HCT116 (cell line): Measurements from ENCODE around the gene COG5. TPM values are rescaled to one million over a fixed set of nuclear protein-coding genes. Genes with fewer than 3 reads are reported as not detected.

ENCODE experiments used
- ATAC-seq: fragments of 200-7000 bp; cut with Tn5 transposase; 2 replicates; pipeline ENCODE4 v1.9.1; 2020; ENCODE audit warnings: mild to moderate bottlenecking, moderate library complexity
- BruUV-seq: library from RNA; stranded (reverse); fragments of 400-500 nt; replicated peaks from 2 replicates; lab custom pipeline; 2021; lab: Mats Ljungman, UMichigan
- CTCF ChIA-PET: fragments of 300-600 bp; sonication (Branson Sonifier 250); formaldehyde crosslinking; loops from one replicate; lab custom pipeline; 2021; ENCODE audit warnings: antibody characterized with exemption; lab: Charles Lee
- POLR2A ChIA-PET: fragments of 300-600, 350-600 bp; sonication (Branson Sonifier 250); formaldehyde crosslinking; loops from one replicate; lab custom pipeline; 2021; ENCODE audit warnings: antibody characterized with exemption; lab: Charles Lee
- RAD21 ChIA-PET, 2 experiments: fragments of 300-600 bp; sonication (Branson Sonifier 250); formaldehyde crosslinking; loops; one replicate each; lab custom pipeline; 2023; ENCODE audit warnings: low total read pairs in 2 of 2; ENCODE audit not compliant: uncharacterized antibody in 2 of 2, unreplicated experiment in 2 of 2, low non-redundant PET in 1 of 2; lab: Charles Lee
- DNase-seq: peaks from one replicate; pipeline ENCODE4 v3.0.0-alpha.2; 2010; ENCODE audit warnings: low read depth, low spot score
- H2AFZ ChIP-seq: fragments of 200-600 bp; shearing (Covaris generic), sonication (generic); 2 replicates; pipeline ENCODE4 v1.6.1; 2017; ENCODE audit warnings: low read depth, mixed run types, mixed read lengths, antibody characterized with exemption, low read length; ENCODE audit not compliant: poor library complexity, severe bottlenecking
- H3K27ac ChIP-seq: 2 replicates; pipeline ENCODE4 v1.5.1; 2012; ENCODE audit warnings: low read depth, low read length
- H3K27me3 ChIP-seq: fragments of 200-600 bp; sonication (generic); 2 replicates; pipeline ENCODE4 v1.6.1; 2016; ENCODE audit warnings: mixed run types, low read length, mixed read lengths; ENCODE audit not compliant: insufficient read depth
- H3K36me3 ChIP-seq, 2 experiments: fragments of 200-500 bp in 1 of 2; fragments of 200-600 bp in 1 of 2; sonication (Bioruptor generic) in 1 of 2; sonication (generic) in 1 of 2; 2 replicates each; pipeline versions ENCODE4 v1.5.1 to v1.6.1; 2014 to 2016; ENCODE audit warnings: low read length in 2 of 2, inconsistent platforms in 1 of 2, mixed read lengths in 1 of 2, mixed run types in 1 of 2; ENCODE audit not compliant: insufficient read depth in 2 of 2, control insufficient read depth in 1 of 2
- H3K4me1 ChIP-seq, 2 experiments: fragments of 200-600 bp in 1 of 2; sonication (generic) in 1 of 2; 2 replicates each; pipeline versions ENCODE4 v1.5.1 to v1.6.1; 2012 to 2017; ENCODE audit warnings: low read length in 2 of 2, inconsistent platforms in 1 of 2, mild to moderate bottlenecking in 1 of 2, mixed read lengths in 1 of 2, mixed run types in 1 of 2, moderate library complexity in 1 of 2; ENCODE audit not compliant: insufficient read depth in 2 of 2, control insufficient read depth in 1 of 2
- H3K4me2 ChIP-seq: fragments of 200-600 bp; sonication (generic); 2 replicates; pipeline ENCODE4 v1.6.1; 2017; ENCODE audit warnings: mixed run types, low read length, mixed read lengths
- H3K4me3 ChIP-seq, 2 experiments: fragments of 200-600 bp in 1 of 2; sonication (generic) in 1 of 2; replicated peaks in 1 of 2; 2 replicates each; pipeline ENCODE4 v1.5.1; 2011 to 2016; ENCODE audit warnings: low read length in 2 of 2, control low read depth in 1 of 2, low read depth in 1 of 2, mild to moderate bottlenecking in 1 of 2, mixed read lengths in 1 of 2, mixed run types in 1 of 2
- H3K79me2 ChIP-seq: fragments of 200-600 bp; sonication (generic); 2 replicates; pipeline ENCODE4 v1.6.1; 2017; ENCODE audit warnings: mild to moderate bottlenecking, mixed run types, low read length, moderate library complexity, mixed read lengths; ENCODE audit not compliant: insufficient read depth
- H3K9ac ChIP-seq: fragments of 200-600 bp; sonication (generic); 2 replicates; pipeline ENCODE4 v1.6.1; 2016; ENCODE audit warnings: low read length, mixed read lengths
- H3K9me2 ChIP-seq: fragments of 200-600 bp; sonication (generic), shearing (Covaris generic); 2 replicates; pipeline ENCODE4 v1.6.1; 2017; ENCODE audit warnings: mixed run types, mild to moderate bottlenecking, moderate library complexity; ENCODE audit not compliant: insufficient read depth
- H3K9me3 ChIP-seq, 2 experiments: fragments of 200-500 bp in 1 of 2; fragments of 200-600 bp in 1 of 2; sonication (Bioruptor generic) in 1 of 2; sonication (generic) in 1 of 2; 2 replicates each; pipeline ENCODE4 v1.6.1; 2014 to 2017; ENCODE audit warnings: low read length in 2 of 2, mixed read lengths in 2 of 2, inconsistent platforms in 1 of 2, low read depth in 1 of 2, mild to moderate bottlenecking in 1 of 2, mixed run types in 1 of 2, moderate library complexity in 1 of 2; ENCODE audit not compliant: control insufficient read depth in 1 of 2, insufficient read depth in 1 of 2
- H4K20me1 ChIP-seq: fragments of 200-600 bp; sonication (generic), shearing (Covaris generic); 2 replicates; pipeline ENCODE4 v1.6.1; 2017; ENCODE audit warnings: mixed run types, mild to moderate bottlenecking, moderate library complexity; ENCODE audit not compliant: insufficient read depth
- CBX3 ChIP-seq: IDR thresholded peaks from 2 replicates; pipeline ENCODE4 v1.6.1; 2012; ENCODE audit warnings: low read depth
- EGR1 ChIP-seq: IDR thresholded peaks from 2 replicates; pipeline ENCODE4 v1.6.1; 2012; ENCODE audit warnings: low read depth
- FOSL1 ChIP-seq: IDR thresholded peaks from 2 replicates; pipeline ENCODE4 v1.6.1; 2012; ENCODE audit warnings: low read depth
- POLR2AphosphoS5 ChIP-seq: IDR thresholded peaks from 2 replicates; pipeline ENCODE4 v1.6.1; 2011; ENCODE audit warnings: mild to moderate bottlenecking, low read depth, low read length, moderate library complexity
- SIN3A ChIP-seq: IDR thresholded peaks from 2 replicates; pipeline ENCODE4 v1.6.1; 2012; ENCODE audit warnings: low read depth
- SRF ChIP-seq: IDR thresholded peaks from 2 replicates; pipeline ENCODE4 v1.6.1; 2012; ENCODE audit warnings: low read depth
- ZFX ChIP-seq: fragments of 450-650 bp; IDR thresholded peaks from 2 replicates; pipeline ENCODE4 v1.6.1; 2017
- ZNF274 ChIP-seq: fragments of 200-500 bp; sonication (Bioruptor generic); IDR thresholded peaks from 2 replicates; pipeline ENCODE4 v1.6.1; 2014; ENCODE audit warnings: mild to moderate bottlenecking, low read depth, low read length, inconsistent platforms
- intact Hi-C: fragments of 100-400 bp; cut with micrococcal nuclease; formaldehyde crosslinking; loops from 2 replicates; pipeline ENCODE4 v1.10.0; 2022
- total RNA-seq: library from RNA; stranded (reverse); gene quantifications from one replicate; pipeline ENCODE4 v1.2.1, GENCODE V29; 2021; ENCODE audit not compliant: unreplicated experiment
- TF ChIP-seq, protein P1 (sequence below): IDR thresholded peaks from 2 replicates; pipeline ENCODE4 v1.6.1; 2011; ENCODE audit warnings: mild to moderate bottlenecking, low read length, moderate library complexity; ENCODE audit not compliant: insufficient replicate concordance; ENCODE audit errors: extremely low read depth
- TF ChIP-seq, protein P2 (sequence below): IDR thresholded peaks from 2 replicates; pipeline ENCODE4 v1.6.1; 2012
- TF ChIP-seq, protein P3 (sequence below): IDR thresholded peaks from 2 replicates; pipeline ENCODE4 v1.6.1; 2012

Gene COG5
- total RNA-seq, 1 experiment from 2014 or later, result 30.7 TPM

- RAD21 ChIA-PET, result no interaction called here
These were observed 149.5 kb downstream of the COG5 start for GRCh38 chr7:107414198-107414597.

More at GRCh38 chr7:107414198-107414597, 149.5 kb downstream of the COG5 start:
- Histone ChIP-seq H2AFZ (no peak overlapping the region), H3K9me2 (no peaks in the 10 kb centered on the region), H3K36me3 (no peaks in the 10 kb centered on the region), H3K9ac (no peak overlapping the region), H3K4me1 (no peaks in the 10 kb centered on the region), H3K27ac (no peak overlapping the region), H4K20me1 (no peaks in the 10 kb centered on the region), H3K27me3 (no peaks in the 10 kb centered on the region), H3K79me2 (no peaks in the 10 kb centered on the region), H3K9me3 (no peaks in the 10 kb centered on the region), H3K4me2 (no peak overlapping the region), H3K4me3 (no peak overlapping the region)
- no peak for ATAC-seq
- intact Hi-C loops, result no loop called here
- DNase-seq, result no peak
- ChIA-PET POLR2A (no interaction called here), CTCF (no interaction called here)
- BruUV-seq, result no TSS peak
- TF ChIP-seq POLR2AphosphoS5, result no peak
- TF ChIP-seq ZNF274, result no peak
- TF ChIP-seq ZFX, result no peak
- no peak for TF ChIP-seq CBX3
- TF ChIP-seq EGR1, result no peak
- no peak for TF ChIP-seq SIN3A
- TF ChIP-seq, protein P1, sequence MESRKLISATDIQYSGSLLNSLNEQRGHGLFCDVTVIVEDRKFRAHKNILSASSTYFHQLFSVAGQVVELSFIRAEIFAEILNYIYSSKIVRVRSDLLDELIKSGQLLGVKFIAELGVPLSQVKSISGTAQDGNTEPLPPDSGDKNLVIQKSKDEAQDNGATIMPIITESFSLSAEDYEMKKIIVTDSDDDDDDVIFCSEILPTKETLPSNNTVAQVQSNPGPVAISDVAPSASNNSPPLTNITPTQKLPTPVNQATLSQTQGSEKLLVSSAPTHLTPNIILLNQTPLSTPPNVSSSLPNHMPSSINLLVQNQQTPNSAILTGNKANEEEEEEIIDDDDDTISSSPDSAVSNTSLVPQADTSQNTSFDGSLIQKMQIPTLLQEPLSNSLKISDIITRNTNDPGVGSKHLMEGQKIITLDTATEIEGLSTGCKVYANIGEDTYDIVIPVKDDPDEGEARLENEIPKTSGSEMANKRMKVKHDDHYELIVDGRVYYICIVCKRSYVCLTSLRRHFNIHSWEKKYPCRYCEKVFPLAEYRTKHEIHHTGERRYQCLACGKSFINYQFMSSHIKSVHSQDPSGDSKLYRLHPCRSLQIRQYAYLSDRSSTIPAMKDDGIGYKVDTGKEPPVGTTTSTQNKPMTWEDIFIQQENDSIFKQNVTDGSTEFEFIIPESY, result no peak
- TF ChIP-seq, protein P2, sequence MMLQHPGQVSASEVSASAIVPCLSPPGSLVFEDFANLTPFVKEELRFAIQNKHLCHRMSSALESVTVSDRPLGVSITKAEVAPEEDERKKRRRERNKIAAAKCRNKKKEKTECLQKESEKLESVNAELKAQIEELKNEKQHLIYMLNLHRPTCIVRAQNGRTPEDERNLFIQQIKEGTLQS, result no peak
- no peak for TF ChIP-seq SRF
- TF ChIP-seq, protein P3, sequence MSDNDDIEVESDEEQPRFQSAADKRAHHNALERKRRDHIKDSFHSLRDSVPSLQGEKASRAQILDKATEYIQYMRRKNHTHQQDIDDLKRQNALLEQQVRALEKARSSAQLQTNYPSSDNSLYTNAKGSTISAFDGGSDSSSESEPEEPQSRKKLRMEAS, result no peak
- TF ChIP-seq FOSL1, result no peak
